Suprapubic skin (tissue), 4 donors: ENCODE results near the gene PRR35.

Source experiments
- CTCF ChIP-seq, 2 donors: fragments of 200-600 bp in 1 of 2; fragments of 450-650 bp in 1 of 2; sonication (generic) in 1 of 2; IDR thresholded peaks; one replicate each; pipeline ENCODE4 v1.5.1; 2016 to 2019; ENCODE audit warnings: antibody characterized with exemption in 2 of 2, mild to moderate bottlenecking in 1 of 2, moderate library complexity in 1 of 2
- POLR2A ChIP-seq, 2 donors: fragments of 450-650 bp; IDR thresholded peaks; one replicate each; pipeline ENCODE4 v1.6.1; 2017; ENCODE audit warnings: antibody characterized with exemption in 2 of 2, mild to moderate bottlenecking in 2 of 2, moderate library complexity in 2 of 2
- POLR2AphosphoS5 ChIP-seq, 3 donors: sonication (generic); formaldehyde crosslinking; IDR thresholded peaks; one replicate each; pipeline ENCODE4 v1.6.1; 2017; ENCODE audit warnings: antibody characterized with exemption in 3 of 3

- TF ChIP-seq POLR2A (IDR thresholded peaks at IDR 0.05) (no peak), POLR2AphosphoS5 (IDR thresholded peaks at IDR 0.05) (no peak), CTCF (IDR thresholded peaks at IDR 0.05) (no peak)
Measured at GRCh38 chr16:561413-561794, 1.2 kb downstream of the PRR35 start.
